Activated CD8-positive, alpha-beta T cell treated with anti-CD3 and anti-CD28 coated beads for 36 hours (primary cell): ENCODE results near the gene SRCIN1. TPM values are rescaled to one million over a fixed set of nuclear protein-coding genes. Genes with fewer than 3 reads are reported as not detected.
A peak's percentile ranks its signal among the peaks of the same experiment; 100 is the strongest.

Experiments
- ATAC-seq: fragments of 200-7000 bp; cut with Tn5 transposase; one replicate; pipeline ENCODE4 v1.10.0; 2021; ENCODE audit warnings: mild to moderate bottlenecking, moderate library complexity
- CTCF ChIA-PET: fragments of 350-600 bp; sonication (Branson Sonifier 250); formaldehyde crosslinking; loops from one replicate; lab custom pipeline; 2021; ENCODE audit warnings: antibody characterized with exemption; lab: Charles Lee
- POLR2A ChIA-PET: fragments of 350-600 bp; sonication (Branson Sonifier 250); formaldehyde crosslinking; loops from one replicate; lab custom pipeline; 2021; ENCODE audit warnings: antibody characterized with exemption; lab: Charles Lee
- DNase-seq: peaks from one replicate; pipeline ENCODE4 v3.0.0-alpha.2; 2020
- H3K27ac Mint-ChIP-seq: one replicate; pipeline ENCODE4 v1.8.0; 2021; ENCODE audit warnings: mild to moderate bottlenecking, mixed read lengths
- H3K27me3 Mint-ChIP-seq: one replicate; pipeline ENCODE4 v1.8.0; 2021; ENCODE audit warnings: mixed read lengths
- H3K36me3 Mint-ChIP-seq: one replicate; pipeline ENCODE4 v1.8.0; 2021; ENCODE audit warnings: low read depth, mixed read lengths
- H3K4me1 Mint-ChIP-seq: one replicate; pipeline ENCODE4 v1.8.0; 2021; ENCODE audit warnings: low read depth, mixed read lengths
- H3K4me3 Mint-ChIP-seq: one replicate; pipeline ENCODE4 v1.8.0; 2021; ENCODE audit warnings: mild to moderate bottlenecking, moderate library complexity, mixed read lengths
- H3K9me3 Mint-ChIP-seq: one replicate; pipeline ENCODE4 v1.8.0; 2021; ENCODE audit warnings: mixed read lengths
- intact Hi-C: fragments of 100-400 bp; cut with micrococcal nuclease; formaldehyde crosslinking; loops from one replicate; pipeline ENCODE4 v1.10.0; 2022
- total RNA-seq, 2 experiments: library from RNA; stranded (reverse); gene quantifications; one replicate each; pipeline ENCODE4 v1.2.3, GENCODE V29; 2021
- TF ChIP-seq, protein P1 (sequence below): fragments of 200-600 bp; IDR thresholded peaks from one replicate; pipeline ENCODE4 v1.8.0; 2022; ENCODE audit warnings: antibody characterized with exemption, mild to moderate bottlenecking

Gene SRCIN1
- total RNA-seq, 2 experiments from 2014 or later: 0.74 to 1.1 TPM

DNA sequence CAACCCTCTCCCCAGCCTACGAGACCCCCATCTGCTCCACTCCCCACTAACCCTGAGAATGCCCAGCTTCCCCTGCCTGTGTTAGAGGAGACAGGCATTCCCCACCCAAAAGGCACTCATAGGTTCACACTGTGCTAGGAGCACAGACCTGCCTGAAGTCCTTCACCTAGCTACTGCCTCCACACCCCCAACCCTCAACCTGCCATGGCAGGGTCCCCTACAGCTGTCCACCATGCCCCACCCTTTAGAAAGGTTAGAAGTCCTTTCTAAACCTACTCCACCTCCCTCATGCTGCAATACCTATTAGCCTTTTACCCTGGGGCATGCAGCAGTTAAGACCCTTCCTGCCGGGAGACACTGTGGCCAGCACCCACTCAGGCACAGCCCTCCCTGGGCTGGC, 9.1 kb downstream of the SRCIN1 start:
- intact Hi-C loops: no loop called here
- Mint-ChIP-seq H3K4me1 (peaks cover 22% of the 10 kb centered on the region), H3K27me3 (peaks cover 76% of the 10 kb centered on the region), H3K36me3 (no peaks in the 10 kb centered on the region), H3K4me3 (no peak overlapping the region), H3K9me3 (no peaks in the 10 kb centered on the region), H3K27ac (no peak overlapping the region)
- ATAC-seq: no peak
- TF ChIP-seq, protein P1, sequence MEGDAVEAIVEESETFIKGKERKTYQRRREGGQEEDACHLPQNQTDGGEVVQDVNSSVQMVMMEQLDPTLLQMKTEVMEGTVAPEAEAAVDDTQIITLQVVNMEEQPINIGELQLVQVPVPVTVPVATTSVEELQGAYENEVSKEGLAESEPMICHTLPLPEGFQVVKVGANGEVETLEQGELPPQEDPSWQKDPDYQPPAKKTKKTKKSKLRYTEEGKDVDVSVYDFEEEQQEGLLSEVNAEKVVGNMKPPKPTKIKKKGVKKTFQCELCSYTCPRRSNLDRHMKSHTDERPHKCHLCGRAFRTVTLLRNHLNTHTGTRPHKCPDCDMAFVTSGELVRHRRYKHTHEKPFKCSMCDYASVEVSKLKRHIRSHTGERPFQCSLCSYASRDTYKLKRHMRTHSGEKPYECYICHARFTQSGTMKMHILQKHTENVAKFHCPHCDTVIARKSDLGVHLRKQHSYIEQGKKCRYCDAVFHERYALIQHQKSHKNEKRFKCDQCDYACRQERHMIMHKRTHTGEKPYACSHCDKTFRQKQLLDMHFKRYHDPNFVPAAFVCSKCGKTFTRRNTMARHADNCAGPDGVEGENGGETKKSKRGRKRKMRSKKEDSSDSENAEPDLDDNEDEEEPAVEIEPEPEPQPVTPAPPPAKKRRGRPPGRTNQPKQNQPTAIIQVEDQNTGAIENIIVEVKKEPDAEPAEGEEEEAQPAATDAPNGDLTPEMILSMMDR: no peak
- POLR2A ChIA-PET: interaction anchor here (1.2 kb wide), 1 partner anchor 11 kb away, joined by 3 read pairs; no protein-coding TSS in a partner anchor
- no peak for DNase-seq
- CTCF ChIA-PET: interaction anchor here (1.1 to 6.7 kb wide), 5 partner anchors 9 to 73 kb away, joined by 3 to 47 read pairs (median 6); partner anchors contain the start of gene SRCIN1

DNA sequence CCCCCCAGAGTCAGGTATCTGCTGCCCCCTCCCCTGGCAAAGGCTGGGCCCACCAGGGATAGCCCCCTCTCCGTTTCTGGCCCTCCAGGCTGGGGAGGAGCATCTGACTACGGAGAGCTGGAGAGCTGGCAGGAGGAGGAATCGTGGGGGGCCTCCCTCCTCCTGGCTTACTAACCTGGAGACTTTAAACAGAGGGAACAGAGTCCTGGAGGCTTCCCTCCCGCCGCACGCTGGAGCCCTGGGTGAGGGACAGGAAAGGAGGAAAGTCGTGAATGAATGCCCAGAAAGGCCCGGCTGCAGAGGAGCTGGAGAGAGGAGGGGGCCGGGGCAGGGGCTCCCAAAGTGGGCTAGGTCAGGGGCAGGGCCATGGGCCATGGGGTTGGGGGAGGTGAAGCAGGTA, 9.9 kb downstream of the SRCIN1 start:
- H3K27ac Mint-ChIP-seq: no peak overlapping the region
- TF ChIP-seq, protein P1: no peak
- peaks cover 25% of the 10 kb centered on the region for H3K4me1 Mint-ChIP-seq
- intact Hi-C loops: no loop called here
- H3K27me3 Mint-ChIP-seq: peaks cover 71% of the 10 kb centered on the region
- ChIA-PET CTCF (interaction anchor here (1.0 to 2.1 kb wide), 3 partner anchors 9 to 67 kb away, joined by 3 to 8 read pairs (median 6); partner anchors contain the start of gene SRCIN1), POLR2A (no interaction called here)
- DNase-seq: no peak
- no peaks in the 10 kb centered on the region for H3K9me3 Mint-ChIP-seq
- ATAC-seq: no peak
- no peaks in the 10 kb centered on the region for H3K36me3 Mint-ChIP-seq
- H3K4me3 Mint-ChIP-seq: no peak overlapping the region

DNA sequence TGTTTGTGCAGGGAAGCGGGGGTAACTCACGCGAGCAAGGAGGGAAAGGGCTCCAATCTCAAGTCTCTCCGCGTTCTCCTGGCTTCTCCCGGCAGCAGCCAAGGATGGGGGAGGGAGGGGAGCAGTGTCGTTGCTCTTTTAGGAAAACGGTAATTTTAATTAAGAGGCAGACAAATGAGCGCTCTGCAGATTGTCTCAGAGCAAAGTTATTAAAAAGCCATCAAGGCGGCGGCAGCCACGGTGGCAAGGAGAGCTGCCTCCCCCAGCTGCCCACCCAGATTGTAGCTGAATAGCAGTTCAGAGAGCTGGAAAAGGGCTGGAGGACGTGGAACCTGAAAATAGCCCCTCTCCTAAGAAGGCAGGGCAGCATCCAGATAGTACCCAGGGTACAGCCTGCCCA, 11.6 kb downstream of the SRCIN1 start:
- Mint-ChIP-seq H3K27ac (no peak overlapping the region), H3K4me3 (no peak overlapping the region), H3K36me3 (no peaks in the 10 kb centered on the region), H3K27me3 (peaks cover 64% of the 10 kb centered on the region), H3K9me3 (no peaks in the 10 kb centered on the region), H3K4me1 (peaks cover 25% of the 10 kb centered on the region)
- TF ChIP-seq, protein P1: no peak
- CTCF ChIA-PET: interaction anchor here (0.7 to 2.2 kb wide), 3 partner anchors 10 to 74 kb away, joined by 4 to 8 read pairs (median 8); no protein-coding TSS in a partner anchor
- ATAC-seq: no peak
- POLR2A ChIA-PET: no interaction called here
- no peak for DNase-seq
- intact Hi-C loops: no loop called here

DNA sequence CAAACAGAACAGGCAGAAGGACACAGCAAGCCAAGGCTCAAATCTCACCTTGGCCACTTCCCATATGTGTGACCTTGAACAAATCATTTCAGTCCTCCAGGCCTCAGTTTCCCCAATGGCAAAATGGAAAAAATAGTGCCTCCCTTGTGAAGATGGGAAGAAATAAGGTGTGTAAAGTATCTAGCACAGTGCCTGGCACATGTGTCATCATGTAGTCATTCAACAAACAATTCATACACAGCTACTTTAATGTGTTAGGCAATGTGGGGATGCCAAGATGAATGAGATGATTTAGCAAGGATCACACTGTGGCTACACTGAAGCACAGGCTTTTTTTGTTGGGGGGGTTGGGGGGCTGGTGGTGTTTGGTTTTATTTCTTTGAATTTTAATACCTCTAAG, 13.3 kb downstream of the SRCIN1 start:
- DNase-seq (no peak), ATAC-seq (no peak)
- Mint-ChIP-seq H3K4me1 (peaks cover 24% of the 10 kb centered on the region), H3K36me3 (no peaks in the 10 kb centered on the region), H3K4me3 (no peak overlapping the region), H3K9me3 (no peaks in the 10 kb centered on the region), H3K27ac (no peak overlapping the region), H3K27me3 (peaks cover 62% of the 10 kb centered on the region)
- ChIA-PET POLR2A (interaction anchor here (1.0 kb wide), 1 partner anchor 34 kb away, joined by 3 read pairs; no protein-coding TSS in a partner anchor), CTCF (interaction anchor here (1.7 kb wide), 1 partner anchor 33 kb away, joined by 5 read pairs; no protein-coding TSS in a partner anchor)
- TF ChIP-seq, protein P1: no peak
- intact Hi-C loops: no loop called here

DNA sequence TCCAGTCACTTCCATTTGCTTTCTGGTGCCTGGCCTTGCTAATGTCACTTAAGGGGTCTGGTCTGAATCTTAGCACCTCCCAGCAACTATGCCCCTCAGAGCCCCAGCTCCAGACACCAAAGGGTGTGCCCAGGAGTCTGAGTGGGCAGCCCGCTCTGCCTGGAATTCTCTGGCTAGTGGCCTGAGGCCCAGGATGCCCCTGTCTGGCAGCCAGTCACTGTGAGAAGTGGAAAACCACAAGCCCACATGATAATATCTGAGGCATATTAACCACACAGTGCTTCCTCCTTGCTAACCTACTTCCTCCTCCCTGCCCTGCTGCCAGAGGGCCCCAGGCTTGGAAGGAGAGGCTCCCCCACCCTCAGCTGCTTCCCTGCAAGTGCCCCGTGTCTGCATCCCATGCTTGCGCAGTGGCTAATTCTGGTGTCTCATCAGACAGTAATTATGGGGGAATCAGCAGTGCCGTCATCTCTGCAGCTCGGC, 14.0 kb downstream of the SRCIN1 start:
- ChIA-PET POLR2A (interaction anchor here (1.0 kb wide), 1 partner anchor 34 kb away, joined by 3 read pairs; no protein-coding TSS in a partner anchor), CTCF (interaction anchor here (1.3 to 1.7 kb wide), 2 partner anchors 33 to 71 kb away, joined by 3 to 5 read pairs; no protein-coding TSS in a partner anchor)
- intact Hi-C loops: no loop called here
- TF ChIP-seq, protein P1: no peak
- Mint-ChIP-seq H3K27ac (no peak overlapping the region), H3K4me3 (no peak overlapping the region), H3K9me3 (no peaks in the 10 kb centered on the region), H3K4me1 (peaks cover 17% of the 10 kb centered on the region), H3K36me3 (no peaks in the 10 kb centered on the region), H3K27me3 (peaks cover 59% of the 10 kb centered on the region)
- peak; percentile 13 for ATAC-seq
- no peak for DNase-seq
